Mesothelial cell of epicardium (in vitro differentiated cells): ENCODE results near the gene GABRB1. TPM values are rescaled to one million over a fixed set of nuclear protein-coding genes. Genes with fewer than 3 reads are reported as not detected.

Source experiments
- DNase-seq, 2 experiments: peaks; one replicate each; pipeline ENCODE4 v3.0.0; 2021; ENCODE audit warnings: low spot score in 2 of 2; ENCODE audit not compliant: unreplicated experiment in 2 of 2
- H3K27ac Mint-ChIP-seq: 2 replicates; pipeline ENCODE4 v1.8.0; 2021; ENCODE audit warnings: mixed read lengths
- H3K27me3 Mint-ChIP-seq: 2 replicates; pipeline ENCODE4 v1.8.0; 2021; ENCODE audit warnings: low read depth, mixed read lengths
- H3K36me3 Mint-ChIP-seq: 2 replicates; pipeline ENCODE4 v1.8.0; 2021; ENCODE audit warnings: mixed read lengths
- H3K4me1 Mint-ChIP-seq: 2 replicates; pipeline ENCODE4 v1.8.0; 2021; ENCODE audit warnings: mixed read lengths
- H3K4me3 Mint-ChIP-seq: 2 replicates; pipeline ENCODE4 v1.8.0; 2021; ENCODE audit warnings: mild to moderate bottlenecking, moderate library complexity, mixed read lengths
- H3K9me3 Mint-ChIP-seq: 2 replicates; pipeline ENCODE4 v1.8.0; 2021; ENCODE audit warnings: mixed read lengths
- CTCF ChIP-seq: fragments of 200-600 bp; sonication (generic); IDR thresholded peaks from one replicate; pipeline ENCODE4 v1.5.0; 2021; ENCODE audit warnings: antibody characterized with exemption; ENCODE audit not compliant: unreplicated experiment
- total RNA-seq: library from RNA; stranded (reverse); gene quantifications from 3 replicates; pipeline ENCODE4 v1.2.1, GENCODE V29; 2021

GABRB1 gene
- total RNA-seq, 1 donor from 2014 or later = not detected

DNA sequence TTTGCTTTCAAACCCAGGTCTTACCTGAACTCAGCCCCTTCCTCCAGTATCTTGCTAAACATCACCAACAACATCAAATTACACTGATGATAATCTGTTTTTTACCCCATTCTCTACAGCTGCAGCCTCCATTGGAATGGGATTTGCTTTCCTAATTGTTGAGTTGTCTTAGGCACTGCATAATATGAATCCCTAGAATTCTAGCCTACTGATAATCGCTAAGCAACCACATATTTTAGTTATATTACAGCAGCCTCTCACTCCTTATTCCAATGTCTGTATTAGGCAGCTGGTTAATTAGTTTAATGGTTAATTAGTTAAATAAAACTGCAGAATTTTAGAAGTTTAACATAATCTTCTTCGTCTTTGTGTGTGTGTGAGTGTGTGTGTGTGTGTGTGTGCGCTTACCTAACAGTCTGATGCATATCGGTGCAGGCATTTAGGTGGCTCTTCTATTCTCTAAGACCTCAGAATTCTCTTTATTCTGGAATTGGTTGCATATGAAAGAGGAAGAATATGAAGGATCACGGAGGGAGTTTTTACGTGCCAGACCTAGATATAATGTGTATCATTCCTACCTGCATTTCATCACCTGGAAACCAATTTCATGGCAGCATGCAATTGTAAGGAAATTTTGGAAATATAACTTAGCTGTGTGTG is 437.5 kb downstream of the GABRB1 start:
- Mint-ChIP-seq H3K4me3 (no peak overlapping the region), H3K27ac (peak overlapping the region; percentile 70), H3K9me3 (no peaks in the 10 kb centered on the region), H3K36me3 (no peaks in the 10 kb centered on the region), H3K4me1 (peaks cover 44% of the 10 kb centered on the region), H3K27me3 (no peaks in the 10 kb centered on the region)
- no peak for DNase-seq
- TF ChIP-seq CTCF = no peak

DNA sequence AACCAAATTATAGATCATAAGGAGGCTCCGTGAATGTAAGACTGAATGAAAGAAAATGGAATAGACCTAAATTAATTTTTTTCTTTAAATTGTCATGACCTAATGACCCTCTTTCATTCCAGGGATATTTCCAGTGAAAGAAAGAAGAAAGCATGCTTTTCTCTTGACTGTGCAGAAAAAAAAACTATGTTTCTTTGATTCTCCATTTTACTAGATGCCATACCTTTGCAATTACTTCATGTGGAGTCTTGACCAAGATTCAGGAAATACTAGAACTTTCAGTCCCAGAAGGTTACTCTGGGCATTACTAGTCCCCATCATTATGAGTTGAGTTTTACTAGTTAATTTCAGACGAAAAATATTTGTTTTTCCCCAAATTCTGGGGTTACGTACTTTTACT is 438.6 kb downstream of the GABRB1 start:
- Mint-ChIP-seq H3K36me3 (no peaks in the 10 kb centered on the region), H3K9me3 (no peaks in the 10 kb centered on the region), H3K4me1 (peaks cover 44% of the 10 kb centered on the region), H3K27ac (peak overlapping the region; percentile 57), H3K4me3 (no peak overlapping the region), H3K27me3 (no peaks in the 10 kb centered on the region)
- DNase-seq = no peak
- TF ChIP-seq CTCF = no peak

- Mint-ChIP-seq H3K27ac (peak overlapping the region; percentile 8), H3K4me3 (no peak overlapping the region), H3K4me1 (peaks cover 49% of the 10 kb centered on the region), H3K9me3 (no peaks in the 10 kb centered on the region), H3K36me3 (no peaks in the 10 kb centered on the region), H3K27me3 (no peaks in the 10 kb centered on the region)
- TF ChIP-seq CTCF = peak; percentile 48
- no peak for DNase-seq
Measured at GRCh38 chr4:47471064-47471463, 439.7 kb downstream of the GABRB1 start.

GRCh38 chr4:47471591-47471990 is 440.2 kb downstream of the GABRB1 start:
- Mint-ChIP-seq H3K27me3 (no peaks in the 10 kb centered on the region), H3K9me3 (no peaks in the 10 kb centered on the region), H3K4me1 (peaks cover 49% of the 10 kb centered on the region), H3K27ac (peak overlapping the region; percentile 8), H3K4me3 (no peak overlapping the region), H3K36me3 (no peaks in the 10 kb centered on the region)
- TF ChIP-seq CTCF = no peak
- DNase-seq = no peak

- no peaks in the 10 kb centered on the region for H3K36me3 Mint-ChIP-seq
- H3K27me3 Mint-ChIP-seq = no peaks in the 10 kb centered on the region
- H3K27ac Mint-ChIP-seq = no peak overlapping the region
- DNase-seq = no peak
- H3K9me3 Mint-ChIP-seq = no peaks in the 10 kb centered on the region
- H3K4me1 Mint-ChIP-seq = peaks cover 49% of the 10 kb centered on the region
- TF ChIP-seq CTCF = no peak
- H3K4me3 Mint-ChIP-seq = no peak overlapping the region
Measured at GRCh38 chr4:47473141-47473750, 441.9 kb downstream of the GABRB1 start.
